H1 (cell line): ENCODE measurements around the gene ST13. TPM values are rescaled to one million over a fixed set of nuclear protein-coding genes. Genes with fewer than 3 reads are reported as not detected.

Experiments used
- CTCF ChIA-PET: fragments of 300-600 bp; sonication (Branson Sonifier 250); formaldehyde crosslinking; loops from one replicate; lab custom pipeline; 2021; ENCODE audit not compliant: partially characterized antibody; lab: Charles Lee
- POLR2A ChIA-PET: fragments of 300-600 bp; sonication (Branson Sonifier 250); formaldehyde crosslinking; loops from one replicate; lab custom pipeline; 2021; ENCODE audit warnings: inconsistent platforms; ENCODE audit not compliant: partially characterized antibody; lab: Charles Lee
- DNase-seq, 2 experiments: peaks; one replicate each; pipeline versions ENCODE4 v3.0.0 to v3.0.0-alpha.2; 2010 to 2022; ENCODE audit warnings: low spot score in 2 of 2, low read depth in 1 of 2, mixed read lengths in 1 of 2
- FAIRE-seq: peaks from 2 replicates; lab custom pipeline; 2011; peaks lifted over from hg19 to GRCh38; lab: Jason Lieb, UNC
- H2AFZ ChIP-seq: 2 replicates; pipeline ENCODE4 v1.8.1; 2012; ENCODE audit warnings: low read length, inconsistent platforms
- H2AK5ac ChIP-seq: 2 replicates; pipeline ENCODE4 v1.6.1; 2013; ENCODE audit warnings: low read depth, low read length
- H2BK120ac ChIP-seq: replicated peaks from 2 replicates; pipeline ENCODE3; 2013; ENCODE audit warnings: low read depth, low read length, inconsistent platforms
- H2BK12ac ChIP-seq: 2 replicates; pipeline ENCODE4 v1.6.1; 2013; ENCODE audit warnings: low read depth, low read length
- H2BK15ac ChIP-seq: 2 replicates; pipeline ENCODE4 v1.6.1; 2013; ENCODE audit warnings: low read length
- H2BK20ac ChIP-seq: 2 replicates; pipeline ENCODE4 v1.6.1; 2013; ENCODE audit warnings: low read length
- H2BK5ac ChIP-seq: 2 replicates; pipeline ENCODE4 v1.6.1; 2013; ENCODE audit warnings: low read depth, low read length
- H3K14ac ChIP-seq: 2 replicates; pipeline ENCODE4 v1.6.1; 2013; ENCODE audit warnings: inconsistent platforms; ENCODE audit not compliant: insufficient read length
- H3K18ac ChIP-seq: 2 replicates; pipeline ENCODE4 v1.6.1; 2013; ENCODE audit warnings: low read length; ENCODE audit errors: extremely low read depth
- H3K23ac ChIP-seq: 2 replicates; pipeline ENCODE4 v1.6.1; 2013; ENCODE audit warnings: inconsistent platforms; ENCODE audit not compliant: insufficient read length
- H3K23me2 ChIP-seq: 2 replicates; pipeline ENCODE4 v1.6.1; 2013; ENCODE audit warnings: low read depth, low read length
- H3K27ac ChIP-seq: 2 replicates; pipeline ENCODE4 v1.6.1; 2011; ENCODE audit warnings: low read depth, low read length, inconsistent platforms
- H3K27me3 ChIP-seq, 4 experiments: replicated peaks in 1 of 4; 1 replicate in 1 of 4; 2 replicates in 3 of 4; pipeline versions ENCODE4 v1.6.1 to v1.8.1; 2011 to 2013; ENCODE audit warnings: low read length in 3 of 4, mild to moderate bottlenecking in 3 of 4, inconsistent platforms in 2 of 4, mixed read lengths in 2 of 4, moderate library complexity in 1 of 4; ENCODE audit not compliant: control insufficient read depth in 3 of 4, insufficient read depth in 3 of 4; ENCODE audit errors: extremely low read depth in 1 of 4
- H3K36me3 ChIP-seq, 4 experiments: 2 replicates each; pipeline versions ENCODE4 v1.6.1 to v1.8.1; 2011 to 2013; ENCODE audit warnings: mild to moderate bottlenecking in 4 of 4, low read length in 3 of 4, moderate library complexity in 2 of 4, control low read depth in 1 of 4, inconsistent platforms in 1 of 4; ENCODE audit not compliant: insufficient read depth in 4 of 4, control insufficient read depth in 2 of 4
- H3K4ac ChIP-seq: replicated peaks from 2 replicates; pipeline ENCODE3; 2013; ENCODE audit warnings: low read length, low read depth, mixed read lengths, inconsistent platforms; ENCODE audit not compliant: insufficient read length
- H3K4me1 ChIP-seq, 4 experiments: replicated peaks in 1 of 4; 1 replicate in 1 of 4; 2 replicates in 3 of 4; pipeline versions ENCODE4 v1.6.1 to v1.8.1; 2011 to 2013; ENCODE audit warnings: low read length in 3 of 4, inconsistent platforms in 2 of 4, mixed read lengths in 1 of 4; ENCODE audit not compliant: insufficient read depth in 4 of 4, control insufficient read depth in 3 of 4
- H3K4me2 ChIP-seq, 2 experiments: 2 replicates each; pipeline versions ENCODE4 v1.6.1 to v1.8.1; 2011 to 2013; ENCODE audit warnings: low read depth in 2 of 2, low read length in 2 of 2, control low read depth in 1 of 2, inconsistent platforms in 1 of 2, mild to moderate bottlenecking in 1 of 2; ENCODE audit not compliant: insufficient read depth in 1 of 2
- H3K4me3 ChIP-seq, 4 experiments: fragments of 200-600, 300-600 bp in 1 of 4; sonication (generic), shearing (Covaris generic), sonication (Bioruptor Twin) in 1 of 4; 2 replicates each; pipeline versions ENCODE4 v1.5.1 to v1.8.1; 2011 to 2016; ENCODE audit warnings: low read length in 4 of 4, low read depth in 3 of 4, control low read depth in 2 of 4, inconsistent platforms in 2 of 4, mild to moderate bottlenecking in 2 of 4, mixed read lengths in 1 of 4, moderate library complexity in 1 of 4; ENCODE audit not compliant: insufficient read depth in 2 of 4; ENCODE audit errors: extremely low read depth in 1 of 4
- H3K56ac ChIP-seq: replicated peaks from 2 replicates; pipeline ENCODE3; 2013; ENCODE audit warnings: low read depth, mild to moderate bottlenecking, mixed read lengths, low read length, inconsistent platforms; ENCODE audit not compliant: insufficient read length
- H3K79me1 ChIP-seq: 2 replicates; pipeline ENCODE4 v1.6.1; 2013; ENCODE audit warnings: low read depth, low read length, control low read depth
- H3K79me2 ChIP-seq, 2 experiments: 2 replicates each; pipeline versions ENCODE4 v1.6.1 to v1.8.1; 2012 to 2013; ENCODE audit warnings: low read length in 2 of 2, mild to moderate bottlenecking in 2 of 2, inconsistent platforms in 1 of 2; ENCODE audit not compliant: insufficient read depth in 2 of 2, control insufficient read depth in 1 of 2
- H3K9ac ChIP-seq, 4 experiments: replicated peaks in 1 of 4; 1 replicate in 1 of 4; 2 replicates in 3 of 4; pipeline versions ENCODE4 v1.6.1 to v1.8.1; 2011 to 2013; ENCODE audit warnings: low read depth in 3 of 4, low read length in 3 of 4, control low read depth in 2 of 4, mild to moderate bottlenecking in 2 of 4, moderate library complexity in 2 of 4, inconsistent platforms in 1 of 4; ENCODE audit errors: extremely low read depth in 1 of 4
- H3K9me3 ChIP-seq, 2 experiments: 2 replicates each; pipeline versions ENCODE4 v1.6.1 to v1.8.1; 2012 to 2013; ENCODE audit warnings: mild to moderate bottlenecking in 2 of 2, moderate library complexity in 2 of 2, control low read depth in 1 of 2, inconsistent platforms in 1 of 2, low read depth in 1 of 2, low read length in 1 of 2, mixed read lengths in 1 of 2; ENCODE audit not compliant: insufficient read depth in 2 of 2
- H4K20me1 ChIP-seq, 2 experiments: replicated peaks in 1 of 2; 2 replicates each; pipeline versions ENCODE3 to v1.8.1; 2011 to 2013; ENCODE audit warnings: inconsistent platforms in 2 of 2, low read length in 2 of 2, mild to moderate bottlenecking in 1 of 2; ENCODE audit not compliant: insufficient read depth in 2 of 2, control insufficient read depth in 1 of 2
- H4K5ac ChIP-seq: 2 replicates; pipeline ENCODE4 v1.6.1; 2013; ENCODE audit warnings: low read length, low read depth, mixed read lengths, inconsistent platforms; ENCODE audit not compliant: insufficient read length
- H4K8ac ChIP-seq: 2 replicates; pipeline ENCODE4 v1.8.0; 2013; ENCODE audit warnings: mild to moderate bottlenecking, moderate library complexity, low read length, inconsistent platforms; ENCODE audit not compliant: insufficient read depth; ENCODE audit errors: extremely low read depth
- H4K91ac ChIP-seq: replicated peaks from 2 replicates; pipeline ENCODE3; 2013; ENCODE audit warnings: low read length, mixed read lengths, inconsistent platforms; ENCODE audit not compliant: insufficient read length
- CBX5 ChIP-seq: fragments of 300-800, 300-1000 bp; sonication (generic); IDR thresholded peaks from 2 replicates; pipeline ENCODE4 v1.7.1; 2016; ENCODE audit warnings: antibody characterized with exemption, low read length, low read depth
- EP300 ChIP-seq, 2 experiments: IDR thresholded peaks; 1 replicate in 1 of 2; 2 replicates in 1 of 2; pipeline ENCODE4 v1.6.1; 2011 to 2012; ENCODE audit warnings: low read depth in 2 of 2, low read length in 2 of 2, mild to moderate bottlenecking in 2 of 2, borderline replicate concordance in 1 of 2, inconsistent platforms in 1 of 2, moderate library complexity in 1 of 2
- GTF2F1 ChIP-seq: IDR thresholded peaks from 2 replicates; pipeline ENCODE4 v1.6.1; 2012; ENCODE audit warnings: low read depth, low read length, improper control_type of control experiment, borderline replicate concordance
- NANOG ChIP-seq: IDR thresholded peaks from 2 replicates; pipeline ENCODE4 v1.6.1; 2011; ENCODE audit warnings: low read length, low read depth, mild to moderate bottlenecking, inconsistent platforms; ENCODE audit not compliant: insufficient read depth, poor library complexity, severe bottlenecking
- RXRA ChIP-seq: IDR thresholded peaks from 2 replicates; pipeline ENCODE4 v1.6.1; 2011; ENCODE audit warnings: low read depth, mild to moderate bottlenecking, low read length, moderate library complexity; ENCODE audit not compliant: insufficient read depth
- SIRT6 ChIP-seq: IDR thresholded peaks from one replicate; pipeline ENCODE4 v1.7.1; 2012; ENCODE audit warnings: low read length, inconsistent platforms
- SIX5 ChIP-seq: IDR thresholded peaks from 2 replicates; pipeline ENCODE4 v1.6.1; 2011; ENCODE audit warnings: mild to moderate bottlenecking, low read depth, low read length
- SRF ChIP-seq: IDR thresholded peaks from 2 replicates; pipeline ENCODE4 v1.6.1; 2011; ENCODE audit warnings: mild to moderate bottlenecking, low read depth, low read length, moderate library complexity
- SUZ12 ChIP-seq: fragments of 200-600 bp; sonication (generic); IDR thresholded peaks from 2 replicates; pipeline ENCODE4 v1.6.1; 2012; ENCODE audit warnings: mild to moderate bottlenecking, inconsistent platforms, low read length, moderate library complexity, mixed read lengths
- TAF7 ChIP-seq: optimal IDR thresholded peaks from 2 replicates; pipeline ENCODE3; 2011; ENCODE audit warnings: low read depth, mild to moderate bottlenecking, inconsistent platforms, low read length, moderate library complexity, borderline replicate concordance
- WGBS, 2 experiments: shearing (Covaris generic) in 1 of 2; methylation state at CpG; one replicate each; pipeline versions ENCODE4 v1.1.6 to v1.1.7; 2013 to 2015; ENCODE audit warnings: low lambda C conversion rate in 2 of 2, mixed read lengths in 2 of 2, inconsistent platforms in 1 of 2, low coverage in 1 of 2, missing lambda C conversion rate in 1 of 2; ENCODE audit not compliant: insufficient replicate concordance in 2 of 2, insufficient coverage in 1 of 2, insufficient read length in 1 of 2; ENCODE audit errors: extremely low coverage in 1 of 2, missing lambda C conversion rate in 1 of 2; 5-methylcytosine and 5-hydroxymethylcytosine counted together
- polyA plus RNA-seq, 7 experiments: library from polyadenylated mRNA; depleted of rRNA in 3 of 7; stranded (reverse) in 5 of 7; unstranded in 2 of 7; fragments of >200 nt in 5 of 7; fragments of 200-250 nt in 2 of 7; gene quantifications; 1 replicate in 5 of 7; 2 replicates in 1 of 7; 4 replicates in 1 of 7; pipeline versions ENCODE4 v1.2.1 to v1.2.3, GENCODE V29; 2011 to 2013; ENCODE audit warnings: missing spikeins in 2 of 7, mixed read lengths in 2 of 7
- total RNA-seq: library from RNA; stranded (reverse); fragmentation: NEBNext Ultra II Directional; extraction: Animal tissue kit (Norgen Biotek cat#: 25700); gene quantifications from 2 replicates; pipeline ENCODE4 v1.2.1, GENCODE V29; 2021
- TF ChIP-seq, protein P1 (sequence below), 3 experiments: IDR thresholded peaks; 1 replicate in 2 of 3; 2 replicates in 1 of 3; pipeline versions ENCODE4 v1.5.1 to v1.6.1; 2011; ENCODE audit warnings: low read length in 3 of 3, mild to moderate bottlenecking in 3 of 3, inconsistent platforms in 2 of 3, low read depth in 1 of 3, moderate library complexity in 1 of 3; ENCODE audit not compliant: insufficient read depth in 1 of 3; ENCODE audit errors: control extremely low read depth in 1 of 3

Gene ST13
- total and polyA plus RNA-seq, 2 of the 8 experiments (the other 6 are each of a cell fraction or from before 2014, with no cell fraction given), result 52.0 to 305 TPM

DNA sequence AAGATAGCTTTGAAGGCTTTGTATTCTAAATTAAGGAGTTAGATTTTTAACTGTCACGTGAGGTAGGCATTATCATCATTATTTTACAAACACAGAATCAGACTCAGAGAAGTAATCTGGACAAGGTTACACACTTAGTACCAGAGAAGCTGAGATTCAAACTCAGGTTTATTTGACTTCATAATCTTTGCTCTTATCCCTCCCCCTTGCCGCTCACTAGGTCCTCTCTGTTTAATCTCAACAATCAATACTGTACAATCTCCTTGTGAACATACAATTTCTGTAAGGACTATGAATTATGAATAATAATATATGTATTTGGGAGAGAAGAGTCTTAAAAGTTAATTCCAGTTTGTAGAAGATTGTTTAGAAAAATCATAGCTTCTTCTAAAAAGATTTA lies 10.7 kb upstream of the ST13 start:
- Histone ChIP-seq H2BK12ac (no peak overlapping the region), H4K8ac (no peak overlapping the region), H3K4me2 (no peak overlapping the region), H3K56ac (no peak overlapping the region), H3K4ac (no peak overlapping the region), H2BK120ac (no peak overlapping the region), H3K23me2 (no peaks in the 10 kb centered on the region), H3K79me1 (no peaks in the 10 kb centered on the region; the same call in 1 of the 2 replicates), H4K5ac (no peak overlapping the region), H4K20me1 (peaks cover 0 to 4% of the 10 kb centered on the region in 2 experiments), H3K36me3 (peaks cover 0 to 13% (median 2%) of the 10 kb centered on the region in 4 experiments; a peak in 5 of 8 replicates), H3K27me3 (no peaks in the 10 kb centered on the region), H3K79me2 (peaks cover 0 to 22% of the 10 kb centered on the region in 2 experiments; a peak in 2 of 4 replicates), H2BK5ac (no peak overlapping the region), H3K4me1 (no peaks in the 10 kb centered on the region), H3K4me3 (no peak overlapping the region), H2BK20ac (no peak overlapping the region), H3K18ac (no peak overlapping the region), H3K9ac (no peak overlapping the region), H3K14ac (no peak overlapping the region), H2BK15ac (no peak overlapping the region), H2AK5ac (no peak overlapping the region), H4K91ac (no peak overlapping the region), H2AFZ (no peak overlapping the region), H3K23ac (no peak overlapping the region), H3K9me3 (no peaks in the 10 kb centered on the region), H3K27ac (no peak overlapping the region)
- WGBS, 2 experiments, result 92% methylated on average over 2 of the region's 2 CpGs; no CpG with 5 or more reads in 1 of the 2 experiments
- ChIA-PET POLR2A (interaction anchor here (0.7 to 3.0 kb wide), 9 partner anchors 9 to 188 kb away, joined by 3 to 24 read pairs (median 3); partner anchors contain the start of genes MCHR1, ST13 and XPNPEP3), CTCF (interaction anchor here (0.7 to 3.1 kb wide), 4 partner anchors 9 to 216 kb away, joined by 3 to 11 read pairs (median 4); partner anchors contain the start of gene XPNPEP3)
- FAIRE-seq (no peak), DNase-seq (no peak)
- TF ChIP-seq NANOG (no peak), SIRT6 (no peak), RXRA (no peak), TAF7 (no peak), EP300 (IDR thresholded peaks at IDR 0.05; ENCODE audit: borderline replicate concordance in 1 of 2, low read depth in 2 of 2, low read length in 2 of 2) (no peak), CBX5 (no peak), SIX5 (no peak), SRF (no peak), GTF2F1 (no peak), SUZ12 (no peak)
- TF ChIP-seq, protein P1, sequence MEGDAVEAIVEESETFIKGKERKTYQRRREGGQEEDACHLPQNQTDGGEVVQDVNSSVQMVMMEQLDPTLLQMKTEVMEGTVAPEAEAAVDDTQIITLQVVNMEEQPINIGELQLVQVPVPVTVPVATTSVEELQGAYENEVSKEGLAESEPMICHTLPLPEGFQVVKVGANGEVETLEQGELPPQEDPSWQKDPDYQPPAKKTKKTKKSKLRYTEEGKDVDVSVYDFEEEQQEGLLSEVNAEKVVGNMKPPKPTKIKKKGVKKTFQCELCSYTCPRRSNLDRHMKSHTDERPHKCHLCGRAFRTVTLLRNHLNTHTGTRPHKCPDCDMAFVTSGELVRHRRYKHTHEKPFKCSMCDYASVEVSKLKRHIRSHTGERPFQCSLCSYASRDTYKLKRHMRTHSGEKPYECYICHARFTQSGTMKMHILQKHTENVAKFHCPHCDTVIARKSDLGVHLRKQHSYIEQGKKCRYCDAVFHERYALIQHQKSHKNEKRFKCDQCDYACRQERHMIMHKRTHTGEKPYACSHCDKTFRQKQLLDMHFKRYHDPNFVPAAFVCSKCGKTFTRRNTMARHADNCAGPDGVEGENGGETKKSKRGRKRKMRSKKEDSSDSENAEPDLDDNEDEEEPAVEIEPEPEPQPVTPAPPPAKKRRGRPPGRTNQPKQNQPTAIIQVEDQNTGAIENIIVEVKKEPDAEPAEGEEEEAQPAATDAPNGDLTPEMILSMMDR (IDR thresholded peaks at IDR 0.05; ENCODE audit: control extremely low read depth in 1 of 3, insufficient read depth in 1 of 3, low read depth in 1 of 3, low read length in 3 of 3), result no peak
